GM18868 (cell line): ENCODE results near the gene ZNF836.

Source experiments
- ATAC-seq: cut with Tn5 transposase; IDR thresholded peaks from one replicate; pipeline ENCODE4 v1.9.1; 2021; ENCODE audit warnings: mild to moderate bottlenecking, moderate library complexity; ENCODE audit not compliant: unreplicated experiment

Gene ZNF836

GRCh38 chr19:52188822-52189734 lies 17.7 kb upstream of the ZNF836 start:
- ATAC-seq: peak; percentile 1

DNA sequence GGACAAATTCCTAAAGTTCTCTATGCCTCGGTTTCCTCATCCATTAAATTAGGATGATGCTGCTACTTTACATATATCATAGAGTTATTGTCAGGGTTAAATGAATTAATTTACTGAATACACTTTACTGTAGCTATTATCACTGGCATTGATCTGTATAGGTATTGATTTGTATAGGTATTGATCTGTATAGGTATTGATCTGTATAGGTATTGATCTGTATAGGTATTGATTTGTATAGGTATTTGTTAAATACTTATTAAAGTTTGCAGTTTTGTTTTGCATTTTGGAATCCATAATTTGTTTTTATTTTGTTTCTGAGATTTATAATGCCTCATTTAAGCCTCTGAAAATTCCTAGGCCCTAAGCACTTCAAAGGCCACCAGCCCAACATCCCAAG lies 16.0 kb upstream of the ZNF836 start:
- ATAC-seq: no peak

GRCh38 chr19:52176574-52176973 lies 5.2 kb upstream of the ZNF836 start:
- no peak for ATAC-seq

GRCh38 chr19:52172347-52172746 lies 926 bp upstream of the ZNF836 start:
- ATAC-seq: no peak

DNA sequence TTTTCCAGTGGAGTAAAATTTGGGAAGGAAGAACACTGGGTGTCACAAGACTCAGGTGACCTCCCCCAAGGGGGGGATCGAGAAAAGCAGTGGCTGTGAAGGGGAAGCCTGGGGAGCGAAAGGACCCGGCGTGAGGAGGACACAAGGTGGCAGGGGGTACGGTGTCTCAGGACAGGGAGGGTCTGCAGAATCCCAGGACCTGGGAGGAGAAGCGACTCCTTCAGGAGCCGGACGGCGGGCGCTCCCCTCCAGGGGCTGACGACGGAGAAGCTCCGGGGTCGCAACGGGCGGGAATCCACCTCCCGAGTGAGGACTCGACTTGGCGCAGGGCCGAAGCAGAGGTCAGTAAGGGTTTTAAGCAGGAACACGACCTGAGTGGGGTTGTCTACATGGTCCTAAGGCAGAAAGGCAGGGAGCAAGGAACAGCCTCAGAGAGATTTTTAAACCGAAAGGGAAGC lies 529 bp downstream of the ZNF836 start:
- no peak for ATAC-seq

DNA sequence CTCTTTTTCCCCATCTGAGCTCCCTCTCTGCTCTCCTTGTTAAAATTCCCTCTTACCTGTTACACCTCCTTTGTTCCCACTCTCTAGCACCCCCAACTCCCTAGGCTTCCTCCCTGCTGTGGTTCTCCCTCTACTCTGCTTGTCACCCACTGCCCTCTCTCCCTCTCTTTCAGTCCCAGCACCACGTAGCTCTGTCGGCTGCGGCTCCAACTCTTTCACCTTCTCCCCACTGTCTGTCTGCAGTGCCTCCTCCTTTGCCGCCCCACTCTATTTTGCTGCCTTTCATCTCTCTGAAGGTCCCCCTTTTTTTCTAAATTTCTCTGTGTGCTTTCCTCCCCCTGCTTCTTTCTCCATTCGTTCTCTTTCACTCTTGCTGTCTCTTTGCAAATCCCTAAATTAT lies 1.1 kb downstream of the ZNF836 start:
- ATAC-seq: no peak

GRCh38 chr19:52155596-52156359 lies 15.6 kb downstream of the ZNF836 start:
- ATAC-seq: no peak

DNA sequence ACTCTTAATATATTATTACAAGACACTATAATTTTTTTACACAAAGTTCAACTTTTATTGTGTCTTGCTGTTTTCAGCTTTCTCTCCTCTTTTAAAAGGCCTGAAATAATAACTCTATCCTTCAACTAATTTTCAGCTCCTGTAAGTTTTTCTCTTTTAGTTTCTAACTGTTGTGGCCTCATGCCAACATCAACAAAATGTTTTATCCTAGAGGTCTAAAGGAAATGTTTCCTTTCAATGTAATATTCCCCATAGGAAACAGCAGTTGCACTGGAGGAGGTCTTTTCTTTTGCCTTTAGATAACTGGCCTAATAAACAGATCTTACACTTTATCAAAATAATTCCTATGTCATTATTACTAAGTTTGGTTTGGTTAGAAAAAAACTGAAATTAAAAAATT lies 23.2 kb downstream of the ZNF836 start:
- no peak for ATAC-seq

- no peak for ATAC-seq
Observed at GRCh38 chr19:52142001-52142595, 29.3 kb downstream of the ZNF836 start.

DNA sequence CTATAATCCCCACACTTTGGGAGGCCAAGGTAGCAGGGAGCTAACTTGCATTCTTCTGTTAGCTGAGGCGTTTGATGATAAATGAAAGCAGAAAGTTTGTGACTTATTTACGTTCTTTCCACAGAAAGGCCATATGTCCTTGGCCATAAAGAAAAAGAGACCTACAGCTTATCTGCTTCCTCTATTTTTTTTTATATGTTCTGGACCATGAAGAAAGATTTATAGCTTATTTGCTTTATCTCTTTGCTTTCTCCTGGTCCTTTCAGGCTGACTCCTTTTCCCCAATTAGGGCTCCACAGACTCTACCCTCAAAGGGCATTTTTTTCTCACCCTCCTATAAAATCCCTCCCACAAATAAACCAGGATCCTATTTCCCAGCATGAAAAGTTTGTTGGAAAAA lies 30.2 kb downstream of the ZNF836 start:
- ATAC-seq: no peak

GRCh38 chr19:52140032-52140710 lies 31.2 kb downstream of the ZNF836 start:
- ATAC-seq: peak; percentile 94

DNA sequence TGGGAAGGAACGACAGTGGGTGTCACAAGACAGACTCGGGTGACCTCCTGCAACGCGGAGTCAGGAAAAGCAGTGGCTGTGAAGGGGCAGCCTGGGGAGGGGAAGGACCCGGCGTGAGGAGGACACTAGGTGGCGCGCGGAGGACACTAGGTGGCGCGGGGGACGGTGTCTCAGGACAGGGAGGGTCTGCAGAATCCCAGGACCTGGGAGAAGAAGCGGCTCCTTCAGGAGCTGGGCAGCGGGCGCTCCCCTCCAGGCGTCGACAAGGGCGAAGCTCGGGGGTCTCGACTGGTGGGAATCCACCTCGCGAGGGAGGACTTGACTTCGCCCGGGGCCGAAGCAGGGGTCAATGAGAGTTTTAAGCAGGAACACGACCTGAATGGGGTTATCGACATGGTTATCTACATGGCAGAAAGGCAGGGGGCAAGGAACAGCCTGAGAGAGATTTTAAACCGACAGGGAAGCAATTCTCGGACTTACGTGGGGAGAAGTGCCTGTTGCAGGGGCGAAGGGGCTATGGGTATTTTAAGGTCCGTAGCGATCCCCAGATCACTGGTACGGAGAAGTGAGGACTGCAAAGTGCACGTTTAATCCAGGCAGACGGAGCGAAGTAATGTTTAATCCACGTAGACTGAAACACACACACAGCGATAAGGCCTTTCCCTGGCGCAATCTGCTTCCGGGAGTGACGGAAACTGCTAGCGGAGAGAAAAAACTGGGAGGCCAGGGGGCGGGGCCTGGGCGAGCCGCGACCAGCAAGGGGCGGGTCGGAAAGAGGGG lies 32.0 kb downstream of the ZNF836 start, which contains the start of gene ZNF616:
TSS of gene ZNF616 (minus strand) at position 687 of the 780 bp plus-strand sequence. CDS start 9,426 bp downstream, outside the sequence.
- peak; percentile 67 for ATAC-seq

DNA sequence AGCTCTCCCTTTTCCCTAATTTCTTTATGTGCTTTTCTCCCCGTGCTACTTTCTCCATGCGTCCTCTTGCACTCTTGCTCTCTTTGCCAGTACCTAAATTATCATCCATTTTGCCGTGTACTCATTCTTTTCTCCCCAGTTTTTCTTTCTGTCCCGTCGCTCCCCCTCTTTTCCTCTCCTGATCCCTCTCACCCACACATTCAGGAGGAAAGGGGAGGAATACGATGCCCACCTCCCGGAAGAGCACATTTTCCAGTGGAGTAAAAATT lies 32.5 kb downstream of the ZNF836 start:
- ATAC-seq: no peak

DNA sequence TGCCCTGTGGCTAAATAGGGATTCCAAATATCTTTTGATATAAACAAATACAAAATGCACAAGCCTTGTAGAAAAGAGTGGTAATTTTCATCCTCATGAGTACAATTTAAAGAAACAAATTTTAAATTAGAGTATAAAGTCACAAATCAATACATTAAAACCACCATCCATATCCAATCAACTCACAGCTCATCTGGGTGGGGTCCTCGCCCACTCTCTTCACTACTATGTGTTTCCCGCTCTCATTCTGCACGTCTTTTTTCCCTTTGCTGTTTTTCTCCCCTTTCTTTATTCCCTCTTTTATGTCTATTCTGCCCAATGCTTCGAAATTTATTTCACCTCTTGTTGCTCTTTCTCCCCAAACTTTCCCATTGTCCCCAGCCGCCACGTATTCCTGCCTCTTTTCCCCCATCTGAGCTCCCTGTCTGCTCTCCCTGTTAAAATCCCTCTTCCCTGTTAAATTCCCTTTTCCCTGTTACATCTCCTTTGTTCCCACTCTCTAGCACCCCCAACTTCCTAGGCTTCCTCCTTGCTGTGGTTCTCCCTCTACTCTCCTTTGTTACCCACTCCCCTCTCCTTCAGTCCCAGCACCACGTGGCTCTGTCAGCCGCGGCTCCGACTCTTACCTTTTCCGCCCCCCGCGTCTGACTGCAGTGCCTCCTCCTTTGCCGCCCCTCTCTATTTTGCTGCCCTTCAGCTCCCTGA lies 33.0 kb downstream of the ZNF836 start:
- ATAC-seq: no peak

DNA sequence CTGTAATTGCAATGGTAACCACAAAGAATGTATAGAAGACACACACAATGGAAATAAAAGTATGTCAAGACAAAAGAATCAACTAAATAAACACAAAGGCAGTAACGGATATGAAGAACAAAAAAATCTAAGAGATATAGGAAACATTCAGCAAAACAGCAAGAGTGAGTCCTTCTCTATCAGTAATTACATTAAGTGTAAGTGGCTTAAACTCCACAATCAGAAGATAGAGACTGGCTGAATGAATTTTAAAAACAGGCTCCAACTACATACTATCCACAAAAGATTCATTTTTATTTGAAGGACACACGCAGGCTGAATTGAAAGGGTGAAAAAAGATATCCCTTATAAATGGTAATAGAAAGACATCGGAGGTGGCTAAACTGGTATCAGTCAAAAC lies 51.1 kb downstream of the ZNF836 start:
- no peak for ATAC-seq

GRCh38 chr19:52115526-52116053 lies 55.8 kb downstream of the ZNF836 start:
- ATAC-seq: no peak

- no peak for ATAC-seq
Observed at GRCh38 chr19:52114691-52115090, 56.7 kb downstream of the ZNF836 start.

GRCh38 chr19:52112624-52113023 lies 58.8 kb downstream of the ZNF836 start:
- no peak for ATAC-seq

- no peak for ATAC-seq
Observed at GRCh38 chr19:52110780-52111179, 60.6 kb downstream of the ZNF836 start.
